ENCODE data around the gene SLC27A3. TPM values are rescaled to one million over a fixed set of nuclear protein-coding genes. Genes with fewer than 3 reads are reported as not detected.
A peak's percentile ranks its signal among the peaks of the same experiment; 100 is the strongest.

Gene SLC27A3
- total RNA-seq, 1 experiment from 2014 or later: 42.0 TPM

DNA sequence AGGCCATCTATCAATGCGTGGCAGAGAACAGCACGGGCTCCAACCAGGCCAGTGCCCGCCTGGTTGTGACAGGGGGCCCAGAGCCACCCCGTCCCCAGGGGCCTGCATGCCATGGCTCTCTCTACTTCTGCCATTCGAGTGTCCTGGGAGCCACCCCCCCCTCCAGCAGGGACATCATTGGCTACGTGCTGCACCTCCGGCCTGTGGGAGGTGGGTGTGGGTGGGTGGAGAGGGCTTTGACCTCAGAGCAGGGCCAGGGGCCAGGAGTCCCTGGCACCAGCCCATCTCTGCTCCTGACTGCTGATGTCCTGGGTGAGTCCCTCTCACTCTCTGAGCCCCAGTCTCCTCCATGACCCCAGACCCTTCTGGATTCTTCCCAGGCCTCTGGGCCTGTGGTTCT is 25.3 kb downstream of the SLC27A3 start:
- H3K23ac ChIP-seq (ENCODE audit: insufficient read length, low read depth, low read length): no peak overlapping the region
- no peak overlapping the region for H3K9ac ChIP-seq (ENCODE audit: extremely low read depth, insufficient read length, low read length)
- H3K4ac ChIP-seq (ENCODE audit: low read depth, low read length): no peak overlapping the region
- H3K36me3 Mint-ChIP-seq (ENCODE audit: insufficient read depth in 1 of 3, low read depth in 3 of 3): peaks cover 2 to 10% (median 6%) of the 10 kb centered on the region in 3 experiments; a peak in 6 of 7 replicates
- H3K27ac ChIP-seq (ENCODE audit: insufficient read length, low read depth, low read length): no peak overlapping the region
- H2BK5ac ChIP-seq (ENCODE audit: insufficient read length, low read length): no peak overlapping the region
- H3K27me3 Mint-ChIP-seq (ENCODE audit: low read depth): peaks cover 4% of the 10 kb centered on the region
- H3K4me1 Mint-ChIP-seq: peaks cover 20 to 25% of the 10 kb centered on the region in 2 experiments
- no peak overlapping the region for H2AFZ ChIP-seq (ENCODE audit: low read length)
- no peaks in the 10 kb centered on the region for H3K9me3 Mint-ChIP-seq
- H2BK120ac ChIP-seq (ENCODE audit: low read depth, low read length, poor library complexity, severe bottlenecking): no peak overlapping the region
- H3K4me1 ChIP-seq (ENCODE audit: insufficient read depth, low read length): no peaks in the 10 kb centered on the region
- no peak overlapping the region; a peak in 1 of 7 replicates for H3K27ac Mint-ChIP-seq
- H3K4me3 Mint-ChIP-seq: no peak overlapping the region
- no peak overlapping the region for H2AK5ac ChIP-seq (ENCODE audit: insufficient read length, low read length)
- no peaks in the 10 kb centered on the region for H3K79me1 ChIP-seq (ENCODE audit: insufficient read depth, low read depth, low read length, poor library complexity, severe bottlenecking)
- peak; percentile 29 for DNase-seq
- H3K56ac ChIP-seq (ENCODE audit: insufficient read length, low read depth, low read length): no peak overlapping the region
- H4K20me1 ChIP-seq (ENCODE audit: control insufficient read depth, insufficient read depth, insufficient read length): no peaks in the 10 kb centered on the region
- H3K23me2 ChIP-seq (ENCODE audit: insufficient read length, low read depth, low read length, poor library complexity, severe bottlenecking): no peaks in the 10 kb centered on the region
- no peak overlapping the region for H3K14ac ChIP-seq (ENCODE audit: insufficient read depth, low read length)
- no peaks in the 10 kb centered on the region for H3K27me3 ChIP-seq (ENCODE audit: insufficient read depth, low read length)
- H4K8ac ChIP-seq (replicated peaks; ENCODE audit: insufficient read length, low read depth, low read length): no peak overlapping the region
- H4K5ac ChIP-seq (ENCODE audit: insufficient read length, low read depth, low read length): no peak overlapping the region
- TF ChIP-seq, protein P1, sequence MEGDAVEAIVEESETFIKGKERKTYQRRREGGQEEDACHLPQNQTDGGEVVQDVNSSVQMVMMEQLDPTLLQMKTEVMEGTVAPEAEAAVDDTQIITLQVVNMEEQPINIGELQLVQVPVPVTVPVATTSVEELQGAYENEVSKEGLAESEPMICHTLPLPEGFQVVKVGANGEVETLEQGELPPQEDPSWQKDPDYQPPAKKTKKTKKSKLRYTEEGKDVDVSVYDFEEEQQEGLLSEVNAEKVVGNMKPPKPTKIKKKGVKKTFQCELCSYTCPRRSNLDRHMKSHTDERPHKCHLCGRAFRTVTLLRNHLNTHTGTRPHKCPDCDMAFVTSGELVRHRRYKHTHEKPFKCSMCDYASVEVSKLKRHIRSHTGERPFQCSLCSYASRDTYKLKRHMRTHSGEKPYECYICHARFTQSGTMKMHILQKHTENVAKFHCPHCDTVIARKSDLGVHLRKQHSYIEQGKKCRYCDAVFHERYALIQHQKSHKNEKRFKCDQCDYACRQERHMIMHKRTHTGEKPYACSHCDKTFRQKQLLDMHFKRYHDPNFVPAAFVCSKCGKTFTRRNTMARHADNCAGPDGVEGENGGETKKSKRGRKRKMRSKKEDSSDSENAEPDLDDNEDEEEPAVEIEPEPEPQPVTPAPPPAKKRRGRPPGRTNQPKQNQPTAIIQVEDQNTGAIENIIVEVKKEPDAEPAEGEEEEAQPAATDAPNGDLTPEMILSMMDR (conservative IDR thresholded peaks at IDR 0.05): no peak
- H3T11ph ChIP-seq (ENCODE audit: low read length): no peak overlapping the region
- no peak overlapping the region for H4K91ac ChIP-seq (ENCODE audit: insufficient read length, low read depth, low read length)
- H2BK12ac ChIP-seq (ENCODE audit: insufficient read length, low read depth, low read length): no peak overlapping the region
- H3K18ac ChIP-seq (ENCODE audit: insufficient read length, low read depth, low read length): no peak overlapping the region
- no peak overlapping the region for H2BK15ac ChIP-seq (ENCODE audit: low read depth, low read length)
- no CpG with 5 or more reads among the region's 7 CpGs for WGBS (ENCODE audit: extremely low coverage, insufficient read length, low lambda C conversion rate)
- H3K79me2 ChIP-seq (ENCODE audit: insufficient read depth, low read length): no peaks in the 10 kb centered on the region
- no peak overlapping the region for H2BK20ac ChIP-seq (ENCODE audit: low read depth, low read length, poor library complexity, severe bottlenecking)
- no peak overlapping the region for H3K4me2 ChIP-seq (ENCODE audit: insufficient read depth, insufficient read length, low read length)
- no peaks in the 10 kb centered on the region for H3K9me3 ChIP-seq (ENCODE audit: control insufficient read depth, low read depth, low read length)
